Measurements from ENCODE around the gene DECR2. TPM values are rescaled to one million over a fixed set of nuclear protein-coding genes. Genes with fewer than 3 reads are reported as not detected.
"Not testable (repeated sequence)": the region's sequence is repeated elsewhere in the genome, so short reads cannot be mapped to it uniquely, and the experiment has no call there.

DECR2 gene
- polyA plus RNA-seq, 3 donors from 2014 or later: 3.6 to 12.9 (median 5.4) TPM

DNA sequence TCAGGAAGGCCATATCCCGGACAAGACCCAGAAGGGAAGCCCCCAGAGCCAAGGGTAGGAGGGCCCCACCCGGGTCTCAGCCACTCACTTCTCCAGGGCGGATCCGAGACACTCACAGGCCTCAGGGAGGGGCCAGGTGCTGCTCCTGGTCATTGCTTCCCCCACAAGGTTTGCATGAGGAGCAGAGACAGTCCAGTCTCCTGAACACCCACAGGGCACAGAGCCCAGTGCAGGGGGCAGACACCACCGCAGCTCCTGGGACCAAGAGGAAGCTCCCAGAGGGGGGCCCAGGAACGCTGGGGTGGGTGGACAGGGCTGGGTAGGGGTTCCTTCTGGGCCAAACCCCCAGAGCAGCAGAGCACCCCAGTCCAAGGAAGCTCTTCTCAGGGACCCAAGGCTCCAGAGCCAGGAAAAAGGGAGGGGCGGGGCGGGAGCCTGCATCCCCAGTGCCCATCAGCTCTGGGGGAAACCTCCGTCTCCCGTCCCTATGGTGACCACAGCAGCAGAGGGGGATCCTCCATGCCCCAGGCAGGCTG is 30.6 kb upstream of the DECR2 start:
- Mint-ChIP-seq H3K9me3 (no peaks in the 10 kb centered on the region), H3K4me3 (peak overlapping the region; percentile 85 to 95 (median 89)), H3K27me3 (ENCODE audit: low read depth in 3 of 3) (peaks cover 0 to 3% (median 0%) of the 10 kb centered on the region in 3 donors), H3K36me3 (peaks cover 0 to 10% (median 7%) of the 10 kb centered on the region in 3 donors), H3K27ac (peak overlapping the region; percentile 80 to 94 (median 86)), H3K4me1 (peaks cover 12 to 17% of the 10 kb centered on the region in 2 donors)
- no peak for DNase-seq

DNA sequence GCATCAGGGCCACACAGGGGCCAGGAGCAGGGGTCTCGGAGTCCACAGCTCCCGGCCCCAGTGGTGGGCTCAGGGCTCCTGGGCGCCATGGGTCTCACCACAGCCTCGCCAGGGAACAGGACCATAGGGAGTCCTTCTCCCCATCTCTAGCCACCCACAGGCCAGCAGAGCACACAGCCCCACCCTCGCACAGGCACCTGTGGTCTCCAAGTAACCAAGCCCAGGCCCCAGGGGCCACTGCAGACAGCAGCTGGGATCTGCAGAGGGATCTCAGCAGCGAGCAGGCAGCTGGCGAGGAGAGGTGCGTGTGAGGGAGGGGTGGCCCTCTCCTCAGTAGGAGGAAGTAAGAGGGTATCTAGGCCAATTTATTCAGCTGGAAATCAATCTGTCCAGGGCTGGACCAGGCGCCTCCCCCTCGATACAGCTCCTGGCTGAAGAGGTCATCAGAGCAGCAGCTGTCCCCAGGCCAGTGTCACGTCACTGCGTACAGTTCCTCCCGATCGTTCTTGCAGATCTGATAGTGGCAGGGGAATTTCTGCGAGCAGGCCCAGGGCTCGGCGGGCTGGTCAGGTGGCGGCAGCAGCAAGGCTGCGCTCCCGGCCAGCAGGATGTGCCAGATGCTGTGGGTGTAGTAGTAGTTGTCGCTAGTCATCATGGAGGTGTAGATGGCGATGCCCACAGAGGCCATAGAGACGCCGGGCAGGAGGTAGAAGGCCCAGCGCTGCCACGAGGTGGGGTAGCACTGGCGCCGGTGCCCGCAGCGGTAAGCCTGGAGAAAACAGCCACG is 30.0 kb upstream of the DECR2 start:
- peak overlapping the region in 2 of 6 donors; percentile 53 to 80 for H3K27ac Mint-ChIP-seq

DNA sequence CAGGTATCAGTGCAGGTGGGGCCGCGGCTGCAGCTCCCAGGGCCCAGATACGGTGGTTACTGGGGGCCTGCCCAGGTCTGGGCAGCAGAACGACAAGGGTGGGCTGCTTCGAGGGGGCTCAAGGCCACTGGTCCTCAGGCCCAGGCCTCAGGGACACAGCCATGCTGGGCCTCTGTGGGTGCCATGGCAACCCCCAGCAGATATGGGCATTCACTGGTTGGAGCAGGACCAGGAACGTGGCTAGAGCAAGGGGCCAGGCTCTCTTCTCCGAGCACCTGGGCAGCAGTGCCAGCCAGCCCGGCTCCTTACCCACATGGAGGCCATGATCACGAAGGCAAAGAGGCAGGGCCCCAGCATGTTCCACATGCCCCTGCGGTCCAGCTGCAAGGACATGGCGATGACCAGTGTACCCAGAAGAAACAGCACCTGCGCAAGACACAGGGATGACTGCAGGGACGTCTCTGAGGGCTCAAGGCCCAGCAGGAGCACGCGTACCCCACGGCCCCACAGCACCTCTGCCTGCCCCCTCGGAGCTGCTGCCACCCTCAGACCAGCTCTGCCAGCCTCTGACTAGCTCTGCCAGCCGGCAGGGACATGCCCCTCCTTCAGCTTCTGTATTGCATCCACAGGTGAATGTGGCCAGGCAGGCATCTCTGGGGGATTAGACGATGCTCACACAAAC is 29.2 kb upstream of the DECR2 start:
- no peak for DNase-seq
- H3K4me3 Mint-ChIP-seq: no peak overlapping the region
- H3K4me1 Mint-ChIP-seq: peaks cover 12 to 17% of the 10 kb centered on the region in 2 donors
- H3K27ac Mint-ChIP-seq: no peak overlapping the region
- peaks cover 0 to 3% (median 3%) of the 10 kb centered on the region in 3 donors for H3K36me3 Mint-ChIP-seq
- peaks cover 0 to 3% (median 0%) of the 10 kb centered on the region in 3 donors for H3K27me3 Mint-ChIP-seq (ENCODE audit: low read depth in 3 of 3)
- H3K9me3 Mint-ChIP-seq: no peaks in the 10 kb centered on the region

More for the DNA sequence above, 30.0 kb upstream of the DECR2 start:
- Mint-ChIP-seq H3K36me3 (peaks cover 0 to 9% (median 7%) of the 10 kb centered on the region in 3 donors), H3K4me1 (peaks cover 12 to 17% of the 10 kb centered on the region in 2 donors), H3K9me3 (no peaks in the 10 kb centered on the region), H3K27me3 (ENCODE audit: low read depth in 3 of 3) (peaks cover 0 to 3% (median 0%) of the 10 kb centered on the region in 3 donors), H3K4me3 (no peak overlapping the region)
- no peak for DNase-seq

DNA sequence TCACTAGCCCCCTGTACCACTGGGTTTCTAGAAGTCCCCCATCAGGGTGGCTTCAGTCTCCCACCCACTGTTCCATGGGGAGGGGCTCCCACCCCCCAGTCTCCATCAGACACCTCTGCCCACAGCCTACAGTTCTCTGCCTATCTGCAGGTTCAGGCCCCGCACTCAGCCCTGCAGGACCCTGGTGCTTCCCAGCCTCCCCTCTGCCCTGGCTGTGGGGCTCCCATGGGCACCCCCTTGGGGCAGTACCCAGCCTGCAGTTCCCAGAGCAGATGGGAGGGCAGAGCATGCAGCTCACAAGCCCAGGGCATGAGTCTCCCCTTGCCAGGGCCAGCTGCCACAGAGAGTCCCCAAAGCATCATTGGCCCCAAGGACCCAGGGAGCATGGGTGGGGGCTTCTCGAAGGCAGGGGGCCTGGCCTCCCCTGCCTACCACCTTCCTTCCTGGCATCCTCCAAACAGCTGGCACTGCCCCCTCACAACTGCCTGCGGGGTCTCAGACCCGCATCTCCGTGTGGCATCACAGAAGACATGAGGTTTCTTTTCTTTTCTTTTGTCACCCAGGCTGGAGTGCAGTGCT is 28.6 kb upstream of the DECR2 start:
- H3K27me3 Mint-ChIP-seq (ENCODE audit: low read depth in 3 of 3): peaks cover 0 to 3% (median 0%) of the 10 kb centered on the region in 3 donors
- peaks cover 12 to 17% of the 10 kb centered on the region in 2 donors for H3K4me1 Mint-ChIP-seq
- H3K9me3 Mint-ChIP-seq: no peaks in the 10 kb centered on the region
- H3K4me3 Mint-ChIP-seq: no peak overlapping the region
- peaks cover 0 to 3% (median 3%) of the 10 kb centered on the region in 3 donors for H3K36me3 Mint-ChIP-seq
- no peak for DNase-seq
- H3K27ac Mint-ChIP-seq: peak overlapping the region in 2 of 6 donors; percentile 20 to 61

DNA sequence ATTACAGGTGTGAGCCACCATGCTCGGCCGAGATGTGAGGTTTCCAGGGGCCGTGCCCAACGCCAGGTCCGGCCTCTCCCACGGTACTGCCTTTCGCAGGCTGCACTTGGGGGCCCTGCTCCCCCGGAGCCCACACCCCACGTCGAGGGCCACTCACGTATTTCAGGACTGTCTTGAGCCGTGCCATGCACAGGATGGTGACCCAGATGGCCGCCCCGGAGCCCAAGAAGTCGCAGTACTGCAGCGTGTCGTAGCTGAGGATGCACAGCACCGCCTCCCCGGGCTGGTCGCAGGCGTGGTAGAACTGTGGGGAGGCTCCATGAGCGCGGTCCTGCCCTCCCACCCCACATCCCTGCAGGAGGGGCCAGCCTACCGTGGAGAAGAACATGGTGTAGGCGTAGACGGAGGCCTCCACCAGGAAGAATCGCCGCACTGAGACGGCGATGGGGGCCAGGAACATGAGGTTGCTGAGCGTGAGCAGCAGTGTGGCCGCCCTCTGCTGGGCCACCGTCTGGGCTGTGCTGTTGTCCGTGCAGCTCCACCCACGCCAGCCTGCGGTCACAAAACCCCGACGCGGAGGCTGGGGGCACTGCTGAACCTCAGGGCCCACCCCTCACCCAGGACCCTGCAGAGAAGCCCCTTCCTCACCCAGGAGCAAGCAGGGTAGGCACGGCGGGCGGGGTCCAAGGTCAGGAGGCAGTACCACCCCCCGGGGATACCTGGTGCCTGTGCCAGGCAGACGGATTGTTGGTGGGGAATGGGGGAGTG is 27.7 kb upstream of the DECR2 start:
- no peak for DNase-seq
- Mint-ChIP-seq H3K4me1 (peaks cover 12 to 17% of the 10 kb centered on the region in 2 donors), H3K4me3 (no peak overlapping the region), H3K27me3 (ENCODE audit: low read depth in 3 of 3) (peaks cover 0 to 3% (median 0%) of the 10 kb centered on the region in 3 donors), H3K36me3 (peaks cover 0 to 3% (median 3%) of the 10 kb centered on the region in 3 donors), H3K27ac (no peak overlapping the region), H3K9me3 (no peaks in the 10 kb centered on the region)

DNA sequence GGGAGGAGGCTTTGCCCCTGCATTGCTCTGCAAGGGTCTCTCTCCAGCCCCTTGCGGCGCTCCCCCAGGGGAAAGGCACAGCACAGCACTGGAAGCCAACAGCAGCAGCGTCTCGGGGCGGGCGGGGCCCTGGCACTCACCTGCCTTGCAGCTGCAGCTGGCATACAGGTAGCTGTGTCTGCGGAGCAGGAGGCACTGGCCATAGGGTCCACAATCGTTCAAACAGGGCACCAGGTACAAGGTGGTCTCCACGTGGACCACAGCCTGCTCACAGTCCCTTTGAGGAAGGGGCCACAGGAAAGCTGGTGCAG is 27.1 kb upstream of the DECR2 start:
- no peak overlapping the region for H3K27ac Mint-ChIP-seq
- no peaks in the 10 kb centered on the region for H3K9me3 Mint-ChIP-seq
- H3K27me3 Mint-ChIP-seq (ENCODE audit: low read depth in 3 of 3): peaks cover 0 to 3% (median 0%) of the 10 kb centered on the region in 3 donors
- no peak for DNase-seq
- no peak overlapping the region for H3K4me3 Mint-ChIP-seq
- peaks cover 0 to 3% (median 3%) of the 10 kb centered on the region in 3 donors for H3K36me3 Mint-ChIP-seq
- H3K4me1 Mint-ChIP-seq: peaks cover 12 to 14% of the 10 kb centered on the region in 2 donors

DNA sequence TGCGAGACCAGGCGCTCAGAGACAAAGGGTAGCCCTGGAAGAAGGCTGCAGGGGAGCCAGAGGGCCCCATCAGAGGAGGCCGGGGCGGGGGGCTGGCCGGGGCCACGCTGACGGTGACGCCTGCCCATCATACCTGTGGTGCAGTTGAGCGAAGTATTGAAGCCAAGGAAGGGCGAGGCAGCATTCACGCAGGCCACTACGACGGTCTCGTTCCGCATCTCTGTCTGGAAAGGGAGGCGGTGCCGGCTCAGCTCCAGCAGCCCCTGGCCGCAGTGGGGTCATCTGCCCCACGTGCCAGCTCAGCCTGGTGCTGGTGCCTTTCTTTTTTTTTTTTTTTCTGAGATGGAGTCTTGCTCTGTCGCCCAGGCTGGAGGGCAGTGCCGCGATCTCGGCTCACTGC is 26.5 kb upstream of the DECR2 start:
- Mint-ChIP-seq H3K36me3 (peaks cover 0 to 3% (median 3%) of the 10 kb centered on the region in 3 donors), H3K4me3 (no peak overlapping the region), H3K9me3 (no peaks in the 10 kb centered on the region), H3K4me1 (peaks cover 7 to 17% of the 10 kb centered on the region in 2 donors), H3K27me3 (ENCODE audit: low read depth in 3 of 3) (peaks cover 0 to 3% (median 3%) of the 10 kb centered on the region in 3 donors), H3K27ac (no peak overlapping the region)
- DNase-seq: no peak

DNA sequence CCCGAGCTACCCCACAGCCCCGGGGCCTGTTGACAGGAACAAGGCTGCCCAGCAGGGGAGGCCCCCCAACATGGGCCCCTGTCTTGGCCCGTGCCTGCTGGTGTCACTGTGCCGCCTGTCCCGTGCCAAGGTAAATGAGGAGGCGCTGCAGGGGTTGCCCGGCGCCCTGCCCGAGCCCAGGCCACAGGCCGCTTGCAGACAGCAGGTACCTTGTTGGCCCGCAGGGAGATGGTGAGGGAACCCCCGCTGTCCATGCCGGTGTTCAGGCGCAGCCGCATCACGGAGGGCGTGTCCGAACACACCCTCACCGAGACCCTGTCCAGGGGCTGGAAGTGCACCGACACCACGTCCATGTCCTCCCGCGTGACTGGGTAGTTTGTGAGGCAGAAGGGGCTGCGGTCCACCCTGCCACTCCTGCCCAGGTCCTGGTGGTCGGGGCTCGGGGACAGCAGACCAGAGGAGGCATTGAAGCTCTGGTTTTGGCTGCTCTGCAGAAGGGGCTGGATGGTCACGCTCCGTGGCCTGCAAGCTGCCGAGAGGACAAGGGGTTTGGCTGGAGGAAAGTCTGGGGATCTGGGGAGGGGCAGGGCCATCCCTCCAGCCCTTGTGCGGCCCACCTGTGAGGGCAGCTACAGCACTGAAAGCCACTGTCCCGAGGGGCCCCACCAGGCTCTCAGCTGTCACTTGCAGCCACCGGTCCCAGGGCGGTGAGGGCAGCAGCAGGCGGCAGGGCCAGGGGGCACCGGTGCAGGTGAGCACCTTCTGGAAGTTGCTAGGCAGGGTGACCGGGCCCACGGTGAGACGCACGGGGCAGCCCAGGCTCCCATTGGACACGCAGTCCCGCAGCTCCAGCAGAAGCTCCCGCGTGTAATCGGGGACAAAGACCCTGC is 25.5 kb upstream of the DECR2 start:
- Mint-ChIP-seq H3K27me3 (ENCODE audit: low read depth in 3 of 3) (peaks cover 0 to 3% (median 1%) of the 10 kb centered on the region in 3 donors), H3K4me1 (peaks cover 0 to 13% of the 10 kb centered on the region in 2 donors), H3K36me3 (no peaks in the 10 kb centered on the region), H3K4me3 (no peak overlapping the region), H3K27ac (no peak overlapping the region), H3K9me3 (no peaks in the 10 kb centered on the region)
- no peak for DNase-seq

DNA sequence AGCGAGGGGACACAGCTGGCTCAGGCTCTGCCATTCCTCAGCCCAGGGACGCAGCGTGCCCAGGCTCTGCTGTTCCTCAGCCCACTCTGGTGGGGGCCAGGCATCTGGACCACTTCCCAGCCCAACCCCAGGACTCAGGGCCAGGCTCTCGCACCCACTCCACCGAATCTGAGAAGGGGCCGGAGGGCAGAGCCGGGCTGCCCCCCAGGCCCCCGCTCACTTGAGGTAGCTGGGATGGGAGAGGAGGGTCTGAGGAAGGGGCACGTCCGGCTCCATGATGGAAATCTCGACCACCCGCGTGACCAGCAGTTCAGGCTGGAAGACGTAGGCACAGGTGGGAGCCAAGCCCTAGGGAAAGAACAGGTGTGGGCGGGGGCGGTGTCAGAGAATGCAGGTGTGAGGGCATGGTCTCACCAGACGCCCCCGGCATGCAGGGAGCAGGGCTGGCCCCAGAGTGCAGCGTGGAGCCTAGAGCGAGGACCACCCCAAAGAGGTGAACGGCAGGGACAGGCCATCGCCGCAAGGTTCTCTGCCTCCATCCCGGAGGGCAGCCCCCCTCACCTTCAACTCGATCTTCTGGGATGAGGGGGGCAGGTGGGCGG is 24.8 kb upstream of the DECR2 start:
- Mint-ChIP-seq H3K27ac (no peak overlapping the region), H3K4me3 (no peak overlapping the region), H3K36me3 (no peaks in the 10 kb centered on the region), H3K4me1 (peaks cover 0 to 11% of the 10 kb centered on the region in 2 donors), H3K9me3 (no peaks in the 10 kb centered on the region), H3K27me3 (ENCODE audit: low read depth in 3 of 3) (peaks cover 0 to 3% (median 1%) of the 10 kb centered on the region in 3 donors)
- DNase-seq: no peak

DNA sequence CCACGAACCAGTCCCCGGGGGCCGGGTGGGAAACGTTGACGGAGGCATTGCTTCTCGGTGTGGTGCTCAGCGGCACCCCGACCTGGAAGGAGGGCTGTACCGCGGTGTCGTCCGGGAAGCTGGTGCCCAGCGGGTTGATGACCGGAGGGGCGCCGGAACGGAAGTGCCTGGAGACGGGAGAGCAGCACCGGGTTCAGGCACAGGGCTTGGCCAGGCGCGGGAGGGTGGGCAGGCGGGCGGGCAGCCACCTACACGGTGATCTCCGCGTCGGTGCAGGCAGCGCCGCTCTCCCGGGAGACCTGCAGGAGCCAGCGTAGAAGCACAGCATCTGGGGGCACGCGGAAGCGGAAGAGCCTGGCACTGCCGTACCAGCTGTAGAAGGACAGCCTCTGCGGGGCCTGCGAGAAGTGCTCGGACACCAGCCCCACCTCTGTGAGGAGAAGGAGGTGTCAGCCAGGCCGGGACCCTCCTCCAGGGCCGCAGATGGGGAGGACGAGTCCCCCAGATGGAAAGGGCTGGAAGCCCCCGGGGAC is 24.2 kb upstream of the DECR2 start:
- Mint-ChIP-seq H3K27ac (no peak overlapping the region), H3K9me3 (no peaks in the 10 kb centered on the region), H3K4me3 (no peak overlapping the region), H3K36me3 (no peaks in the 10 kb centered on the region), H3K27me3 (ENCODE audit: low read depth in 3 of 3) (peaks cover 2 to 5% (median 4%) of the 10 kb centered on the region in 3 donors), H3K4me1 (peaks cover 3 to 12% of the 10 kb centered on the region in 2 donors)
- no peak for DNase-seq

DNA sequence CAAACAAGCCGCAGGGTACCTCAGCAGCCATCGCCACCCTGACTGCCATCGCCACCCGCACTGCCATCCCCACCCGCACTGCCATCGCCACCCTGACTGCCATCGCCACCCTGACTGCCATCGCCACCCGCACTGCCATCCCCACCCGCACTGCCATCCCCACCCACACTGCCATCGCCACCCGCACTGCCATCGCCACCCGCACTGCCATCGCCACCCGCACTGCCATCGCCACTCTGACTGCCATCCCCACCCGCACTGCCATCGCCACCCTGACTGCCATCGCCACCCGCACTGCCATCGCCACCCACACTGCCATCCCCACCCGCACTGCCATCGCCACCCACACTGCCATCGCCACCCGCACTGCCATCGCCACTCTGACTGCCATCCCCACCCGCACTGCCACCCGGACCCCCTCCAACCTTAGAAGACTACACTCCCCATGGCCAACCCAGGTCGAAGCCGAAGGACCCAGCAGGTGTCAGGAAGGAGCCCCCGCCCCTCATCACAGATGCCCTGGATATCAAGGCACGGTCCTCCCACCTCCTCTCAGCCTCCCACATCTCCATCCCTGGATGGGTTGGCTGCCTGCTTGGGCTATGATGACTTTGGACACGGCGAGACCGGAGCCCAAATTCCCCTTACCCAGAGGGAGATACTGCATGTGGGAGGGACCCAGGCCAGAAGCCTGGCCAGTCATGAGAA is 23.4 kb upstream of the DECR2 start:
- not testable (repeated sequence) for DNase-seq, H3K27ac Mint-ChIP-seq, H3K36me3 Mint-ChIP-seq, H3K9me3 Mint-ChIP-seq
- Mint-ChIP-seq H3K4me1 (peaks cover 11 to 19% of the 10 kb centered on the region in 2 donors), H3K4me3 (peak overlapping the region in 1 of 5 donors; percentile 14), H3K27me3 (ENCODE audit: low read depth in 3 of 3) (peaks cover 6 to 10% (median 7%) of the 10 kb centered on the region in 3 donors)
